ENCODE measurements around the gene PATL2.
A peak's percentile ranks its signal among the peaks of the same experiment; 100 is the strongest.
"Not testable (repeated sequence)": the region's sequence is repeated elsewhere in the genome, so short reads cannot be mapped to it uniquely, and the experiment has no call there.

The PATL2 gene

DNA sequence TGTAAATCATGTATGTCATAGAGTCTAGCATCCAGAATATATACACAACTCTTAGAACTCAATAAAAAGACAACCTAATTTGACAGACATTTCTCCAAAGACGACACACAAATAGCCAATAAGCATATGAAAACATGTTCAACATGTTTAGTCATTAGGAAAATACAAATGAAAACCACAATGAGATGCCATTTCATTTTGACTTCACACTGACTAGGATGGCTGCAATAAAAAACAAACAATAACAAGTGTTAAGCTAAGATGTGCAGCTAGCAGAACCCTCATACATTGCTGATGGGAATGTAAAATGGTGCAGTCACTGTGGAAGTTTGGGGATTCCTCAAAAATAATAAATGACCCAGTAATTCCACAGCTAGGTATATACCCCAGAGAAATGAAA lies 64.1 kb downstream of the PATL2 start:
- peak in 1 of 5 experiments; percentile 58 for DNase-seq

DNA sequence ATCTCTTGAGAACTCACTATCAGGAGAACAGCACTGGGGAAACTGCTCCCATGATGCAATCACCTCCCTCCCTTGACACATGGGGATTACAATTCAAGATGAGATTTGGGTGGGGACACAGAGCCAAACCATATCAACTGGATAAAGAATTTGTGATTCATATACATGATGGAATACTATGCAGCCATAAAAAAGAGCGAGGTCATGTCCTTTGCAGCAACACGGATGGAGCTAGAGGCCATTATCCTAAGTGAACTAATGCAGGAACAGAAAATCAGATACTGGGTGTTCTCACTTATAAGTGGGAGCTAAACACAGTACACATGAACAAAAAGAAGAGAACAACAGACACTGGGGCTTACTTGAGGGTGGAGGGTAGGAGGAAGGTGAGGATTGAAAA lies 64.7 kb downstream of the PATL2 start:
- DNase-seq, result no peak

DNA sequence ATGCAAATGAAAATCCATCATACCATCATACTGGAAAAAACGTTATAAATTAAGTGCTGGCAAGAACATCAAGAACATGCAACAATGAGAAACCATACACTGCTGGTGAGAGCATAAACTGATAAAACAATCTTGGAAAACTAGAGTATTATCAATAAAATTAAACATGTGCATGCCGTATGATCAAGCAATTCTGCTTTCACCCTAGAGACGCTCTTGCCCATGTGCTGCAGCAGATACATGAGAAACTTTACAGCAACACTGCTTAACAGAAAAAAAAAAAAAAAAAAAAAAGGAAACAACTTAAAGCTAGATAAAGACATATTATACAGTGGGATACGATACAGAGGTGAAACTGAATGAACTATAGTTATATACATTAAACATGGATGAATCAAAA lies 69.5 kb downstream of the PATL2 start:
- no peak for DNase-seq

DNA sequence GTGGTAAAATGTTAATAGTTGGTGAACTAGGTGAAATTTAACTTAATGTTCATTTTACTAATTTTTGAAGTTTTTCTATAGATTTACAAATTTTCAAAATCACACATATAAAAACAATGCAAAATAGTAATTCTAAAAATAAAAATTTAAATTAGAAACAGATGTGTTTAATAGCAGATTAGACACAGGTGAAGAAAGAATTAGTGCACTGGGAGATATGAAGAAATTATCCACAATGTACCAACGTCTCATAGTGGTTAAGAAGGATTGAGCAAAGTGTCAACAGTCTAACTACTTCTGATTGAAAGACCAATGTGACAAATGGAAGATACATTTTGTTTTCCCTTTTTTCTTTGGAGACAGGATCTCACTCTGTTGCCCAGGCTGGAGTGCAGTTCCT lies 74.1 kb downstream of the PATL2 start:
- no peak for DNase-seq

DNA sequence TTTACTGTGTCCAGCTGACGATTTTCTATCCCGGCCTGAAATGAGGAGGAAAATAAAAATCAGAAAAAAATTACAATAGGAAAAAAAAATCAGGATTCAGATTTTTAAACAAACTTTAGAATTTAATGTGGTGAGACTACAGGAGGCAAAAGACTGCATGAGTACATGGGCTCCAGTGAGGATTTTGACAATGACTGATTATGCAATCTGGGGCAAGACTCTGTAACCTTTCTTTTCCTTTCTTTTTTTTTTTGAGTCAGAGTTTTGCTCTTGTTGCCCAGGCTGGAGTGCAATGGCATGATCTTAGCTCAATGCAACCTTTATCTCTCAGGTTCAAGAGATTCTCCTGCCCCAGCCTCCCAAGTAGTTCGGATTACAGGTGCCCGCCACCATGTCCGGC lies 77.5 kb downstream of the PATL2 start:
- DNase-seq, result peak in 1 of 5 experiments; percentile 42

DNA sequence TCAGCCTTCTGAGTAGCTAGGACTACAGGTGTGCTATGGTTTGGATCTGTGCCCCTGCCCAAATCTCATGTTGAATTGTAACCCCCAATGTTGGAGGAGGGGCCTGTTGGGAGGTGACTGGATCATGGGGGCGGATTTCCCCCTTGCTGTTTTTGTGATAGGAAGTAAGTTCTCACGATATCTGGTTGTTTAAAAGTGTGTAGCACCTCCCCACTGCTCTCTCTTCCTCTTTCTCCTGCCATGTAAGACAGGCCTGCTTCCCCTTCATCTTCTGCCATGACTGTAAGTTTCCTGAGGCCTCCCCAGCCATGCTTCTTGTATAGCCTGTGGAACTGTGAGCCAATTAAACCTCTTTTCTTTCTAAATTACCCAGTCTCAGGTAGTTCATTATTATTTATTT lies 85.8 kb downstream of the PATL2 start:
- not testable (repeated sequence) for DNase-seq

DNA sequence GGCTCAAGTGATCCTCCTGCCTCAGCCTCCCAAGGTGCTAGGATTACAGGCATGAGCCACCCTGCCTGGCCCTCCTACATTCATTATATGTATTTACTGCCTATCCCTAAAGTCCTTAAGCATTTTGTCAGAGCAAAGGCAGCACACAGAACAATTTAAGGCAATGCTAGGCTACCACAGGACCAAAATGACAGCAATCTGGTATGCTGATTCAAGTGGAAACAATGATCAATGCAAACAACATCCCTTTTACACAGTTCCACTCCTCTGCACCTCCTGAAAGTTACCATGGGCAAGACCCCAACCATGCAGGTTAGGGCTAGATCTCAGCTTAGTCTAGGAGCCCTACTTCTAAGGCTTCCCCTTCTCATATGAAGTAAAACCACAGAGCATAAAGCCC lies 87.9 kb downstream of the PATL2 start:
- DNase-seq, result no peak

DNA sequence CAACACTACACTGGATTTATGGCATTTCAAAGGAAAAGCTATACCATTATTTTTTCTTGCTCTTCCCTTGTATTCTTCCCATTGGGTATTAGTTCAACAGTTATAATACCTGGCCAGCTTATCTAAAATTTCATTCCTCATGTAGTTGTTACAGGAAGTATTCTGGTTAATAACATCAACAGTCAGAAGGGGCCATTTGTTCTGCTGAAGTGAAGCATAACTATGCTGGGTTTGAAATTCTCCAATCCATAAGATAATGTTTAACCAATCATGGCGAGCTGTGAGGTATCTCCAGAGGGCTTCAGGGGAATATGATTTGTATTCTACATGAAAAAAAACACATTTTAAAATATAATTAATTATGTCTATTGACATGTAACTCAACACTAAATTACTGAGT lies 91.0 kb downstream of the PATL2 start:
- DNase-seq, result no peak

DNA sequence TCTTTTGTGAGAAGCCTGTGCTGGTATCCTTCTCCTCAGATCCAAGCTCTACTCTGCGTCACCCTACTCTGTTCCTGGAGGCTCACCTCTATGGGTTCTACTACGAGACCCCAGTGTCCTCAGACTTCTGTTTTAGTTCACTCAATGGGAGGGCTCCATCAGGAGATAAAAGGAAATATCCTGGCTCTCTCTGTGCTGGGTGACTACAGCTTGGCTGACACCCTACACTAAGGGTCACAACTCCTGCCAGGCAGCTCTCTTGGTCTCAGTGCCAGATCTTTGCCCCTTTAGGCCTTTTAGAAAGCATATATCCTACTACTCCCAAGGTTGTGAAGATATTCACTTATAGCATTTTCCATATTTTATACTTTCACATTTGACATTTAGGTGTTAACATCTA lies 94.1 kb downstream of the PATL2 start:
- DNase-seq, result no peak
